Measurements from ENCODE around the gene SCGB1C2.

Gene SCGB1C2

DNA sequence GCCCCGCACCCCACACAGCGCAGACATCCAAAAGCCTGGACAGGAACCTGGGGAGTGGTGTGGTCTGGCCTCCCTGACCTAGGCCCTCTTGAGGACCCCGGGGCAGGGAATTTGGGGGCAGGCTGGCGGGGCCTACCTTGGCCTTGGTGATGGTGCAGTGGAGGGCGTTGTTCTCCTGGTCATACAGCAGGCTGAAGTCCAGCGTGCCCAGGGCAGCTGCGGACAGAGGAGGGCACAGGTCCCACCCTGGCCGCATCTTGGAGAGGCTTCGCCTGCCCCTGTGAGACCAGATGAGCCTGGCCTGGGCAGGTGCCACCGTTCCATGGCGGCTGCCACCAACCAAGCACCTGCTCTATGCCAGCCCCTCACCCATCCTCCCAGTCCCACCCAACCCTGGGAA lies 35.0 kb downstream of the SCGB1C2 start:
- DNase-seq (ENCODE audit: low spot score): no peak

DNA sequence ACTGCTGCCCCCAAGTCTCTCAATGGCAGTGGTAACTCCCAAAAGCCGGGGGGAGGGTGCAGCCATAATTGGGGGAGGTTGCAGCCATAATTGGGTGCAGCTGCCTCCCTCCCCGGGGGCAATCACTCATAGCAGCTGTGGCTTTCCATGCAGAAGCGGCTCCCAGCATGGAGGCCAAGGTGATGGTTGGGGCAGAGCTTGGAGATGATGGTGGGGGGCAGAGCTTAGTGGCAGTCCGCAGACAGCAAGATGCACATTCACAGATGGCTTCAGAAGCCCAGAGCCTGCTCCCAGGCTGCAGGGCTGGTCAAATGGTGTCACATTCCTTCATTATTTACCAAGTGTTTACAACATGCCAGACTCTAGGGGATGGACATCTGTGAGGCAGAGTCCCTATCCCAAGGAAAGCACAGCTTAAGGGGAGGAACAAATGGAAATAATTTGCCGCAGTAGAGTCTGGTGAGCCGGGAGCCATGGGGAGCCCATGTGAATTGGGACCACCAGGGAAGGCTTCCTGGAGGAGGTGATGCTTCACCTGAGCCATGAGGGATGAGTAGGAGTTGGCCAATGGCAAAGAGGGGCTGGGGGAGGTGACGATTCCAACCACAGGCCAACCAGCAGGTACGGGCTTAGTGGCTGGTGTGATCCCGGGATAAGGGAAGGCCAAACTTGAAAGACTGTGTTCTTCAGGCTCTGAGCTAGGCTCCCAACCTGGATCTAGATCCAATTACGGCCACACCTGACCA lies 36.0 kb downstream of the SCGB1C2 start:
- DNase-seq (ENCODE audit: low spot score): no peak

DNA sequence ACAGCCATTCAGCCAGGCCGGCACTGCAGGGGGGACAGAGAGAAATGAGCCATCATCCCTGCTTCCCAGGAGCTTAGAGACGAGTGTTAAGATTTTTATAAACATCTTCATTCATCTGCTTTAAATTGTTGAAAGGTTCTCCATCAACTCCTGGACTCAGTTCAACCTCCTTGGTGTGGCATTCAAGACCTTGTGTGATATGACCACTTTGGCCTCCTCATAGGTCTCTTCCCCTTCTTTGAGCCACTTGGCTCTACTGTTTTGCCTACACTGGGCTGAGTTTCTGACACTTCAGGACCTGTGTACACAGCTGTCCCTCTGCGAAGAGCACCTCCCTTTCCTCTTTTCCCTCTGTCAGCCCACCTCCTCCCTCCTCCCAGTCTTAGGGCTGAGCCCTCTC lies 39.8 kb downstream of the SCGB1C2 start:
- no peak for DNase-seq (ENCODE audit: low spot score)

DNA sequence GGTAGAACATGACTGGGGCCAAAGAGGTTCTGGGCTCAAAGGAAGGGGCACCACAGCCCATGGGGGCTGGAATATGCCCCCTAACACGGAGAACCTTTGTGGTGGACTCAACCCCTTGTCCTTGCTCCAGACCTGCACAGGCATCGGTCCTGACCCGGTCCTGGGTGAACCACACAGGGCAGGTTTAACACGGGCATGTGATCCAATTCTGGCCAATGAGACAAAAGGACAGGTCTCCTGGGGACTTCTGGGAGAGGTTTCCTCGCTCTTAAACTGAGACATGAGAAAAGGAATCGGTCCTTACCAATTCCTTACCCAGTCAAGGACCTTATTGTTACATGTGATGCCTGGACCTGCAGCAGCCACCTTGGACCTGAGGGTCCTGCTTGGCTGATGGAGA lies 40.4 kb downstream of the SCGB1C2 start:
- DNase-seq (ENCODE audit: low spot score): no peak

DNA sequence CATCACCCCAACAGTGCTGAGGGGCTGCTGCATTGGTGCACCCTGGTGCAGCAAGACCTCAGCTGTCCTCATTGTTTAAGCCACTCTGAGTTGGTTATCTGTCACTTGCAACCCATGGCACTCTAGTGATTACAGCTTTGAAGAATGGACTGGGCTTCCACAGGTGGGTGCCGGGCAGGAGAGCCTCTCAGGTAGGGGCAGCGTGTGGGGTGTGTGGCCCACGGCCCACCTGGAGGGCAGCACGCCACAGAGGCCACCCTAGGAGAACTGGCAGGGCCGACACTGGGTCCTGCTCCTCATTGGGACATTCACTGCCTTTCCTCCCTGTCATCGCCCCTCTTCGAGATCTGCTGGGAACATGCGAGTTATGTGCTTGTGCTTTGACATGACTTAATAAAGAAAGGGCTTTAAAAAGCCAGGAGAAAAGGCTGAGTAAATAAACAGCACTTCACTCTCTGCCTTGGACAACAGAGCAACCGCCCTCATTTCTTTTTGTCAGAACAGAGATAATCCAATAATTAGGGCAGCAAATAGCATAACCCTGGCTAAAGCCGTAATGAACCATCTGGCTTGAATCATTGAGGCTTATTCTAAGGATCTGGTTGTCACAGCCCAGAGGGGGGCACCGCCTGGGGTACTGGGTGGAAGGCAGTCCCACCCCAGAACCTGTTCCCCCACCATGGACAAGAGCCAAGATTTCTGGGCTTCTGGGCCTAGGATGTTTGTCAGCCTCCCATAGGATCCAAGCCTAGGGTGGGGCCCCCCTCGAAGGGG lies 41.1 kb downstream of the SCGB1C2 start:
- DNase-seq (ENCODE audit: low spot score): peak; percentile 70

DNA sequence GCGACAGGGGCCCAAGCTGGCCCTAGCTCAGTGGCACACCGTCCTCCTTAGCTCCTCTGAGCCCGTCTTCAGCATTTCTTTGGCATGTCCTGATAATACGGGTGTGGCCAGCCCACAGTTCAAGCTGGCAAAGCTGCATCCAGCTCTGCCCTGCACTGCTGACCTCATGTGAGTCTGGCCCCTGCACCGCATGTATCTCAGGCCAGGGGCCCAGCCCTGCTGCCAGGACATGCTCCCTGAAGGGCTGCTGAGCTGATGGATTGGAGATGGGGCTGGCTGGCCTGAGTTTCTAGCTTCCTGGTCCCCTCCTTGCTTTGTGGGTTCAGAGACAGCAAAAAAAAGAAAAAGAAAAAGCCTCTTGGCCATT lies 41.7 kb downstream of the SCGB1C2 start:
- DNase-seq (ENCODE audit: low spot score): no peak

DNA sequence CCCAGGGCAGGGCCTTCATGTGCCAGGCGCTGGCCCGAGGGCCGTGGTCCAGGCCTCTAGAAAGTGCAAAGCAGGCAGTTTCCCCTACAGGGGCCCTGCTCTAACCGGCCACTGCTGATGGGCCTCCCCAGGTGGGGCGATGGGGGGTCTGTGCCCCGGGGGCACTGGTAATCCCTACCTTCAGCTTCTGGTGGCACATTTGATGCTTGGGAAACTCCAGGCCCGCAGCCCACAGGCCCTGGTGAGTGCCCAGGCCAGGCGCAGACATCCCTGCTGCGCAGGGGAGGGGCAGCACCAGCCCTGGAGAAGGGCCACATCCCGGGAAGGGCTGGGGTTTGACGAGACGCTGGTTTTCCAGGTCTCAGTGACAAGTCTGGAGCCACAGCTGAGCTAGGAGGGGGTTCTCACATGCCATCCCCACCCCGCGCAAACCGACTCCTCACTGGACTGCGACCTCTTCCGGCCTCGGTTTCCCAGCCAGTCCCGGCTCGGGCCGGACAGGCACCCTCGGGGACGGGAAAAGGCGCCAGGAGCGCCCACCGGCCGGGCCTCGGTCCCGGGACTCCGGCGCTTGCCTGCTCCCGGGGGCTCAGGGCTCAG lies 42.5 kb downstream of the SCGB1C2 start:
- DNase-seq (ENCODE audit: low spot score): no peak

DNA sequence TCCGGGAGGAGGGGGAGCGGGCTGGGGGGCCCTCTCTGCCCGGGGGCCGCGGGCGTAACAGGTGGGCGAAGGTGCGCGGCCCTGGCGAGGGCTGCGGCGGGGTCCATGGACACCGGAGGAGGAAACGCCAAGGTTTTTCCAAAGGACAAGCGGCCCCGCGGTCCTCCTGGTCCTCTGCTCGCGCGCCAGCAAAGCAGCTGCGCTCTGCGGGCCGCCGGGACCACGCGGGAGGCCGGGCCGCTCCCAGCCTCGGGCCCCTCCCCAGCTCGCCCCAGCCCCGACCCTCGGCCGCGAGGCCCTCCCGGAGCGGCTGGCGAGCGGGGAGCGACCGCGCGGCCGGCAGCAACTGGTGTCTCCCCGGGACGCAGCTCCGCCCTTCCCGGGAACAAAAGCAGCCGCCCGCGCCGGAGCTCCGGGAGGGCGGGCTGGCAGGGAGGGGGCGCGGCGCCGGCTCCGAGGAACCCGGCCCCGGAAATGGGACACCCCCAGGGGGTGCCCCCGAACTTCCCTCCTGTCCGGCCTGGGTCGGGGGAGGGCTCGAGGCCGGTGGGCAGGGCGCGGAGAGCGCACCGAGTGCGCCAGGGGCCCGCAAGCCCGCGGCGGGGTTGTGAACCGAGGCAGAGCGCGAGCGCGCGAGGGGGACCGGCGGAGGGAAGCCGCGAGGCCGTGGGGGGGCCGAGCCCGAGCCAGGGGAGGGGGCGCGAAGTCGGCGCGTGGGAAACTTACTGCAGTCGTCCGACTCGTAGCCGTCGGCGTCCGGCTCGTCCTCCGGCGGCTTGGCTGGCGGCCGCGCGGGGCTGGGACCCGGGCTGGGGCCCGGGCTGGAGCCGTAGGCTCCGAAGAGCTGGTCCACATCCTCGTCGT lies 43.2 kb downstream of the SCGB1C2 start:
- peak; percentile 43 for DNase-seq (ENCODE audit: low spot score)

DNA sequence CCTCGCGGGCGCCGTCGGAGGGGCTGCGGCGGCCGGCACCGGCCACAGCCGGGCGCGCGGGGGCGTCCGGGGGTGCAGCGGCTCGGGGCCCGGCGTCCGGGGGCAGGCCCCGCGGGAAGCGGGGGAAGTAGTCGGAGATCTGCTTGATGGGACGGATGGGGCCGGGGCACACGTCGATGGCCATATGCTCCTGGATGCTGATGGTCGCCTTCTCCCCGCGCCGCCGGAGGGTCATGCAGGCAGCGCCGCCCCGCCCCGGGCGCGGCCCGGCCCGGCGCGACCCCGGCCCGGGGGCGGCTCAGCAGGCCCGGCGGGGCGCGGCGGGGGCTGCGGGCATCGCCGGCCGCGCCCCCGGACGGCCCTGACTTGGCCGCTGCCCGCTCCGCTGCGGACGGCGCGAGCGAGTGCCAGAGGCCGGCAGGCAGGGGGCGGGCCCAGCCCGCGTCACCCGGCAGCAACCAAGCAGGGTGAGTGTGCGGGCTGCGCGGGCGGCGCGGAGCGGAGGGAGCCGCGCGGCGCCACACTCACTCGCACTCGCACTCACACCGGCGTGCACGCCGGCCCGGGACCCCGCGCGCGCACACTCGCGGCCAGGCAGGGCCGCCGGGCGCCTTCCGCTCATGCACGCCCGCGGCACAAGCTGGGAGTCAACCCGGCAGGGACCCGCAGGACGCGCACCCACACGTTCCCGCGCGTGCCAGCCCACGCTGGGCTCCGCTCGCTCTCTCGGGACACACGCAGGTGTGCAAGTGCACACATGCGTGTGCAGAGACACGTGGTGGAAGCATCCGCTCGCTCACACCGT lies 44.1 kb downstream of the SCGB1C2 start, which contains the start of gene DOC2B:
DOC2B (minus strand) TSS at position 406 of the 805 bp plus-strand sequence; CDS start at position 235, 171 bp downstream.
- DNase-seq (ENCODE audit: low spot score): peak; percentile 77

DNA sequence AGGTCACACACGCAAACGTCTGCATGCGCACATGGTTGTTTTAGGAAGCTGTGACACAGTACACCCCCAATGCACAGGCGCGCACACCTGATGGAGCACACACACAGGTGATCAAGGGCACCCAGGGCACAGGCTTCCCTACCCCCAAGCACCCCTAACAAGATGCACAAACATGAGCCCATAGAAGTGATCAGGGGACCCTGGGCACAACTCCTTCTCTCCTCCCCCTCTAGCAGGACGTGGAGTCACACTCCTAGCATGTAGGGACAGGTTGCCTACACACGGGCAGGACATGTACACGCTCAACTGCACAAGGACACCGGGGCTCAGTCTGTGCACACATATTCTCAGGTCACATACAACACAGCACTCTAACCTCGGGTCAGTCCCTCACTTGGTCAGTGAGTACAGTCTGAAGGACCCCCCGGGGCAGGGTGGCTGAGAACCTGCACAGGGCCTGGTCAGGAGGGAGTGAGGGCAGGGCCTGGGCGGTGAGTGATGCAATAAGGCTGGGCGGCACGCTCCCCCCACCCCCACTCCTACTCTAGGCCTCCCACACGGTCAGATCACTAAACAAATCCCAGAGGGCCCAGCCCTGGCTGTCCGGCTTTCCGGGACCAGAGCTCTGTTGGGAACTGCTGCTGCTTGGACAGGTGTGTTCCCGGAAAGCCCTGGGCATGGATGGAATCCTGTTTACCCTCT lies 44.8 kb downstream of the SCGB1C2 start:
- no peak for DNase-seq (ENCODE audit: low spot score)

DNA sequence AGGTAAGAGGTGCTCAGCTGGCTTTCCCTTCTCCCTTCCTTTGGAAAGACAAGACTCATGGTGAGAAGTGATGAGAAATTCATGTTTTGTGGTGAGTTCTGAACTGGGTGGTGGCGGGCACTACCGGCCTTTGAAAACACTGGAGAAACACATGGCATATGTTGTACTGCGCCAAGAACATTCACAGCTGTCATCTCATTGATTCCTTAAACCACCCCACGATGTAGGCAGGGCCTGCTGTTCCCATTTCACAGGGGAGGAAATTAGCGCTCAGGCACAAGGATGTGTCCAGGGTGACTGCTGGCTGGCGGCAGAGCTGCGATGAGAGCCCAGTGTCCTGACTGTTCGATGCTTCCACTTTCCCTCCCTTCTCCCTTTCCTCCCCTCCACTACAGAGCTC lies 45.7 kb downstream of the SCGB1C2 start:
- DNase-seq (ENCODE audit: low spot score): no peak

DNA sequence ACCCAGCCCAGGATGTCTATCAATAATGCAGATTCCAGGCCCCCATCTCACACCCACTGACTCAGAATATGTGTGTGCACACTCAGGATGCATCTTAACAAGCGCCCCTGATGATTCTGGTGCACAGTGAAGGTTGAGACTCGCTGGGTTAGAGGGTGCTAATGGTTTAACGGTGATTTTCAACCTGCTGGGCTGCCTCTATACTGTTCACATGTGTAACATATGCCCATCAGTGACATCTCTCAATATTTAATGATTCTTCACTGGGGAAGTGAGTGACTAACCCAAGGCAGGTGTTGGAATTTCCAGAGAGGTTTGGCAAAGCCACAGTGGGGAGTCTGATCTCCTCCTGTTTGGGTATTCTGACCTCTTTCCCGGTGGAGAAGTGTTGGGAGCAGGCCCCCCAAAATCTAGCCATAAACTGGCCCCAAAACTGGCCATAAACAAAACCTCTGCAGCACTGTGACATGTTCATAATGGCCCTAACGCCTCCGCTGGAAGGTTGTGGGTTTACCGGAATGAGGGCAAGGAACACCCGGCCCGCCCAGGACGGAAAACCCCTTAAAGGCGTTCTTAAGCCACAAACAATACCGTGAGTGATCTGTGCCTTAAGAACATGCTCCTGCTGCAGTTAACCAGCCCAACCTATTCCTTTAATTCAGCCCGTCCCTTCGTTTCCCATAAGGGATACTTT lies 48.2 kb downstream of the SCGB1C2 start:
- DNase-seq (ENCODE audit: low spot score): no peak

DNA sequence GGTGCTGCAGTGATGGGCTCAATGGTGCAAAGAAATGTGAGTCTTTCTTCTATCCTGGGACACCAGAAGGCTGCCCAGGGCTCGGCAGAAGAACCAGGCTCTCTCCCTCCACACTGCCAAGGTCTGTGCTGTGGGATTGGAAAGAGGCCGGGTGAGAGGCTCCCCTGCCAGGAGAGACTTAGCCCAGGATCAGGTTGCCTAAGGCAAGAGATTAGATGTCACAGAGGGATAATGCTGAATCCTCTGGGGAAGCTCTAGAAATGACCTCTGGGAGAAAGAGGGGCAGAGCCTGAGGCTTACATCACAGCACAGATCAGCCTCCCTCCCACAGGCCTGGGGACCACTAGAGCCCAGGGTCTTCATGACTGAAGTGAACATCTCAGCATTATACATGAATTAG lies 49.8 kb downstream of the SCGB1C2 start:
- peak; percentile 61 for DNase-seq (ENCODE audit: low spot score)
